ENCODE measurements around the gene MRTFB.

Gene MRTFB

DNA sequence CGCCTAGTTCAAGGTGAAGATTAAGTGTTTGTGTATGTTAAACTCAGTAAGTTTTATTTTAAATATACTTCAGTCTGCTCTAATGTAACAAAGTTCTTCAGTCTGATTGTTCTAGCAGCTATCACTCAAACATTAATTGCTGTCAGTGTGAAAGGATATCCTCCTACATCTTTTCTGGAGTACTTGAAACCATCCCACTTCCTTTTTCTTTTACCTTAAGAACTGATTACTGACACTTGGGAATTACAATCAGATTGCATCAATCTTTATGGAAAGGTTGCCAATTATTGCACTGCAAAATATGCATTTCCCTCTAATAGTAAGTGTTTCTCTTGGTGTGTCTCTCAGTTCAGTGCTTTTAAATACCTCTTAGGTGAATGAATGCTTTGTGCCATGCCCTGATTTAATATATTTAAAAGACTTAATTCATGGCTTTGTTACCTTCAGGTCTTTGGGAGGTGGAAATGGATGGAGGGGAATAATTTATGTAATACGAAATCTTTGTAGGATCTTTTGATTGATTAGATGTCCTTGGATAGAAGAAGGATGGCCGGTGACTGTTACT lies 16.6 kb downstream of the MRTFB start:
- peaks cover 12% of the 10 kb centered on the region; the same call in 1 of the 2 replicates for H4K20me1 ChIP-seq (ENCODE audit: insufficient read depth, low read length)
- H3K27ac ChIP-seq (ENCODE audit: low read length) = no peak overlapping the region
- DNase-seq (no peak), ATAC-seq (ENCODE audit: insufficient read depth, low read depth) (no peak)
- no peaks in the 10 kb centered on the region for H3K9me3 ChIP-seq (ENCODE audit: insufficient read depth, low read length, severe bottlenecking)
- no peak overlapping the region for H3K9ac ChIP-seq (ENCODE audit: low read depth, low read length)
- H3K4me1 ChIP-seq (ENCODE audit: insufficient read depth, low read length) = no peaks in the 10 kb centered on the region
- peaks cover 32% of the 10 kb centered on the region for H3K79me2 ChIP-seq (ENCODE audit: insufficient read depth, low read length)
- no peak overlapping the region for H3K4me3 ChIP-seq (ENCODE audit: low read depth in 1 of 2, low read length in 2 of 2)
- no peak overlapping the region for H3K4me2 ChIP-seq (ENCODE audit: insufficient read depth, low read length)
- no peak overlapping the region for H2AFZ ChIP-seq (ENCODE audit: low read depth, low read length)
- H3K36me3 ChIP-seq (ENCODE audit: insufficient read depth, low read length) = peaks cover 5% of the 10 kb centered on the region
- H3K27me3 ChIP-seq (ENCODE audit: insufficient read depth, low read length, poor library complexity) = no peaks in the 10 kb centered on the region
- TF ChIP-seq, protein P1, sequence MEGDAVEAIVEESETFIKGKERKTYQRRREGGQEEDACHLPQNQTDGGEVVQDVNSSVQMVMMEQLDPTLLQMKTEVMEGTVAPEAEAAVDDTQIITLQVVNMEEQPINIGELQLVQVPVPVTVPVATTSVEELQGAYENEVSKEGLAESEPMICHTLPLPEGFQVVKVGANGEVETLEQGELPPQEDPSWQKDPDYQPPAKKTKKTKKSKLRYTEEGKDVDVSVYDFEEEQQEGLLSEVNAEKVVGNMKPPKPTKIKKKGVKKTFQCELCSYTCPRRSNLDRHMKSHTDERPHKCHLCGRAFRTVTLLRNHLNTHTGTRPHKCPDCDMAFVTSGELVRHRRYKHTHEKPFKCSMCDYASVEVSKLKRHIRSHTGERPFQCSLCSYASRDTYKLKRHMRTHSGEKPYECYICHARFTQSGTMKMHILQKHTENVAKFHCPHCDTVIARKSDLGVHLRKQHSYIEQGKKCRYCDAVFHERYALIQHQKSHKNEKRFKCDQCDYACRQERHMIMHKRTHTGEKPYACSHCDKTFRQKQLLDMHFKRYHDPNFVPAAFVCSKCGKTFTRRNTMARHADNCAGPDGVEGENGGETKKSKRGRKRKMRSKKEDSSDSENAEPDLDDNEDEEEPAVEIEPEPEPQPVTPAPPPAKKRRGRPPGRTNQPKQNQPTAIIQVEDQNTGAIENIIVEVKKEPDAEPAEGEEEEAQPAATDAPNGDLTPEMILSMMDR (IDR thresholded peaks at IDR 0.05; ENCODE audit: borderline replicate concordance, extremely low read depth, low read length, poor library complexity, severe bottlenecking) = no peak
- TF ChIP-seq EZH2 (IDR thresholded peaks at IDR 0.05; ENCODE audit: borderline replicate concordance, low read depth, low read length, severe bottlenecking) = no peak

DNA sequence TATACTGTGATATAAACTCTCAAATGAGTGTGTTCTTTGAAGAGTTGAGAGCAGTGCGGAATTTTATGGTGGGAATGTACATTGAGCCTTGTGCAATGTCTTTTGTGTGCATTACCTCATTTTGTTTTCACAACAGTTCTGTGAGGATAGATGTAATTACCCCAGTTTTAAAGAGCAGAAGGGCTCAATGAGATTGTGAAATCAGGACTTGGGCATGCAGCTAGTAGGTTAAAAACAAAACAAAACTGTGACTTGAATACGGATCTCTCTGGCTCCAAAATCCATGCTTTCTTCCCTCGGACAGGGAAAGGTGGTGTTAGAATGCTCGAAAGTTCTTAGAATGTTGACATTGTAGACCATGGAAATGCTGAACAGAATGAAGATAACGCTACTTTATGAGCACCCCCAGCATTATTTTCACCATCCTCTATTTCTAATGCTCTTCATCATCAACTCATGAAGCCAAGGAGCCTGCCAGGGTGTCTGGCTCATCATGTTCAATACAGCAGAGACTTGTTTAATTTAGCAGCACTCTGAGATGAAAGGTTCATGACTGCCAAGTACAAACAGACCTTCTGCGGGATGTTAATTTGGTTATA lies 17.1 kb downstream of the MRTFB start:
- H4K20me1 ChIP-seq (ENCODE audit: insufficient read depth, low read length) = peaks cover 11% of the 10 kb centered on the region; the same call in 1 of the 2 replicates
- H3K4me1 ChIP-seq (ENCODE audit: insufficient read depth, low read length) = no peaks in the 10 kb centered on the region
- no peaks in the 10 kb centered on the region for H3K27me3 ChIP-seq (ENCODE audit: insufficient read depth, low read length, poor library complexity)
- no peak overlapping the region for H3K9ac ChIP-seq (ENCODE audit: low read depth, low read length)
- no peak overlapping the region for H3K4me3 ChIP-seq (ENCODE audit: low read depth in 1 of 2, low read length in 2 of 2)
- peaks cover 3% of the 10 kb centered on the region for H3K36me3 ChIP-seq (ENCODE audit: insufficient read depth, low read length)
- ATAC-seq (ENCODE audit: insufficient read depth, low read depth) (no peak), DNase-seq (no peak)
- no peak overlapping the region for H3K27ac ChIP-seq (ENCODE audit: low read length)
- no peak for TF ChIP-seq EZH2 (IDR thresholded peaks at IDR 0.05; ENCODE audit: borderline replicate concordance, low read depth, low read length, severe bottlenecking)
- TF ChIP-seq, protein P1 (IDR thresholded peaks at IDR 0.05; ENCODE audit: borderline replicate concordance, extremely low read depth, low read length, poor library complexity, severe bottlenecking) = no peak
- H3K9me3 ChIP-seq (ENCODE audit: insufficient read depth, low read length, severe bottlenecking) = no peaks in the 10 kb centered on the region
- no peak overlapping the region for H3K4me2 ChIP-seq (ENCODE audit: insufficient read depth, low read length)
- H3K79me2 ChIP-seq (ENCODE audit: insufficient read depth, low read length) = peaks cover 30% of the 10 kb centered on the region
- no peak overlapping the region for H2AFZ ChIP-seq (ENCODE audit: low read depth, low read length)

DNA sequence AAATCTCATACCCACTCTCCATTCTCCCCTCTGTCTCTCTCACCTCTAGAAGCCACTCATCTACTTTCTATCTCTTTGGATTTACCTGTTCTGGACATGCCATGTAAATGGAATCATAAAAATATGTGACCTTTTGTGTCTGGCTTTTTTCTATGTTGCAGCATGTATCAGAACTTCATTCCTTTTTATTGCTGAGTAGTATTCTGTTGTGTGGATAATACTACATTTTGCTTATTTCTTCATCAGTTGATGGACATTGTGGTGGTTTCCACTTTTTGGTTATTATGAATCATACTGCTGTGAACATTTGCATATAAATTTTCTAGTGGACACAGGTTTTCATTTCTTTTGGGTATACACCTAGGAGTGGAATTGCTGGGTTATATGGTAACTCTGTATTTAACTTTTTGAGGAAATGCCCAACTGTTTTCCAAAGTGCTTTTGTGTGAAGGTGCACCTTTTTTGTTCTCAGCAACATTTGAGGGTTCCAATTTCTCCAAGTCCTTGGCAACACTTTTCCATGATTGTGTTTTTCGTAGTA lies 18.2 kb downstream of the MRTFB start:
- ATAC-seq (ENCODE audit: insufficient read depth, low read depth) (no peak), DNase-seq (no peak)
- H2AFZ ChIP-seq (ENCODE audit: low read depth, low read length) = no peak overlapping the region
- H3K27ac ChIP-seq (ENCODE audit: low read length) = no peak overlapping the region
- H4K20me1 ChIP-seq (ENCODE audit: insufficient read depth, low read length) = peaks cover 8% of the 10 kb centered on the region; the same call in 1 of the 2 replicates
- H3K4me1 ChIP-seq (ENCODE audit: insufficient read depth, low read length) = no peaks in the 10 kb centered on the region
- H3K9ac ChIP-seq (ENCODE audit: low read depth, low read length) = no peak overlapping the region
- H3K4me3 ChIP-seq (ENCODE audit: low read depth in 1 of 2, low read length in 2 of 2) = no peak overlapping the region
- TF ChIP-seq, protein P1 (IDR thresholded peaks at IDR 0.05; ENCODE audit: borderline replicate concordance, extremely low read depth, low read length, poor library complexity, severe bottlenecking) = no peak
- H3K27me3 ChIP-seq (ENCODE audit: insufficient read depth, low read length, poor library complexity) = no peaks in the 10 kb centered on the region
- no peaks in the 10 kb centered on the region for H3K36me3 ChIP-seq (ENCODE audit: insufficient read depth, low read length)
- H3K79me2 ChIP-seq (ENCODE audit: insufficient read depth, low read length) = peaks cover 27% of the 10 kb centered on the region
- no peak overlapping the region for H3K4me2 ChIP-seq (ENCODE audit: insufficient read depth, low read length)
- no peaks in the 10 kb centered on the region for H3K9me3 ChIP-seq (ENCODE audit: insufficient read depth, low read length, severe bottlenecking)
